Measurements from ENCODE around the gene CXorf66.

CXorf66 gene

GRCh38 chrX:139969286-139969685, 4.0 kb upstream of the CXorf66 start:
- TF ChIP-seq ZBTB7A (IDR thresholded peaks at IDR 0.05; ENCODE audit: low read depth) (no peak), CREB1 (IDR thresholded peaks at IDR 0.05; ENCODE audit: low read depth) (no peak), CEBPB (IDR thresholded peaks at IDR 0.05) (no peak), YY1 (IDR thresholded peaks at IDR 0.05; ENCODE audit: low read depth) (no peak), TCF12 (IDR thresholded peaks at IDR 0.05; ENCODE audit: low read depth) (no peak)

- TF ChIP-seq RAD21 (IDR thresholded peaks at IDR 0.05; ENCODE audit: low read depth) (no peak), CREB1 (IDR thresholded peaks at IDR 0.05; ENCODE audit: low read depth) (no peak), TCF12 (IDR thresholded peaks at IDR 0.05; ENCODE audit: low read depth) (no peak), REST (IDR thresholded peaks at IDR 0.05; ENCODE audit: low read depth) (no peak)
Measured at GRCh38 chrX:139967750-139968149, 2.4 kb upstream of the CXorf66 start.

- no peak for TF ChIP-seq TEAD4 (IDR thresholded peaks at IDR 0.05)
- peak; percentile 32 for TF ChIP-seq RAD21 (IDR thresholded peaks at IDR 0.05; ENCODE audit: low read depth)
Measured at GRCh38 chrX:139967300-139967699, 2.0 kb upstream of the CXorf66 start.

- TF ChIP-seq RAD21 (IDR thresholded peaks at IDR 0.05; ENCODE audit: low read depth): peak; percentile 32; the same call in 1 of the 2 replicates
Measured at GRCh38 chrX:139966159-139966558, 838 bp upstream of the CXorf66 start.

DNA sequence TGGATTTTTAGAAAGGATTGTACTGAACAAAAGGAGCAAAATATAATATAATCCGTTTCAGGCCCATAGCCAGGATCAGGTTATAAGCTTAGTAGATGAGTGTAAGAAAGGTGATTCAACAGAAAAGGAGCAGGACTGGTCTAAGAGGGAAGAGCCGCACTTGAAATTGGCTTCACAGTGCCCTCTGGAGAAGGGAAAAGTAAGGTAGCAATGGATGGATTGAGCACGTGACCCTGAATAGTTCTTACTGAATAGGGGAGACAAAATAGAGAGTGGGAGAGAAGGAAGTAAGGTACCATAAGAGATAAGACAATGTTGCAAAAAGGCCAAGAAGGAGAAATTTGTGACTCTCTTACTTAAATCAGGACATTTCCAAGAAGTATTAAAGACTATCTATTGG, 15.6 kb downstream of the CXorf66 start:
- TF ChIP-seq USF1 (IDR thresholded peaks at IDR 0.05) (no peak), TCF12 (IDR thresholded peaks at IDR 0.05; ENCODE audit: low read depth) (no peak), YY1 (IDR thresholded peaks at IDR 0.05; ENCODE audit: low read depth) (no peak), REST (IDR thresholded peaks at IDR 0.05; ENCODE audit: low read depth) (no peak), ZBTB7A (IDR thresholded peaks at IDR 0.05; ENCODE audit: low read depth) (no peak), TAF1 (IDR thresholded peaks at IDR 0.05; ENCODE audit: low read depth) (no peak), RAD21 (IDR thresholded peaks at IDR 0.05; ENCODE audit: low read depth) (no peak), EP300 (IDR thresholded peaks at IDR 0.05; ENCODE audit: borderline replicate concordance) (no peak), MAX (IDR thresholded peaks at IDR 0.05) (no peak)

DNA sequence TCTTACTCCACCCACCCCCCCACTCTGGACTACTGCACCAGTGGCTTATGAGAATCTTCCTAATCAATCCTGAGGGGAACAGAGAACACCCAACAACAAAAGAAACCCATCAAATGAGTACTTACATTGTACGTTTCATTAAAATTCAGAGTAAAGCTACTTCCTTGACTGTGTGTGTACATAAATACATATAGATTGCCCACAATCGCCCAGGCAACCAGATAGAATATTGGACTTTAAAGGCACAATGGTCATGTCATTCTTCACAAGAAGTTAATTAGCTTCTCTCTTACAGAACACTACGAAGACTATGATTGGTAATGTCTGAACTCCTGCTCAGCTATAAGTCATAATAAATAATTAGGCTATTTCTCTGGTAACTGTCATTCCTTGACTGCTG, 20.2 kb downstream of the CXorf66 start:
- TF ChIP-seq FOXM1 (IDR thresholded peaks at IDR 0.05; ENCODE audit: borderline replicate concordance, low read depth) (no peak), TEAD4 (IDR thresholded peaks at IDR 0.05) (no peak), CEBPB (IDR thresholded peaks at IDR 0.05) (no peak), MAX (IDR thresholded peaks at IDR 0.05) (no peak), EGR1 (IDR thresholded peaks at IDR 0.05) (no peak)

DNA sequence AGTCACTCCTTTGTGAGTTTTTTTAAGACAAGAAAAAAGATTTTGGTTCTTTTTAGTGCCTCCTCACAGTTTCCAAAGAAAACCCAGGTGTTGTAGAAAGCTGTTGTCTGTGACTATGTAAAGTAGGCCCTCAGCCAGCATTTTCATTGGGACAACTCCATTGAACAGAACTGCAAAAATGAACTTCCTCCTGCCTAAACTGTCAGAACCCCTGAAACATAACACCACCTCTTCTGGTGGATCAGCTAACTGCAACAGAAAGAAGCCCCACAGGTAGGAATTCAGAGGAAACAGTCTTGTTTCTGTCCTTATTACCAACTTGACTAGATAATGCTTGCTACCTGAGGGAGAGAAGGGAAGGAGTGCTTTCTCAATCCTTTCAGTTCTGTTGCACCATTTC, 29.1 kb downstream of the CXorf66 start:
- TF ChIP-seq CEBPB (IDR thresholded peaks at IDR 0.05) (no peak), ZBTB7A (IDR thresholded peaks at IDR 0.05; ENCODE audit: low read depth) (no peak), REST (IDR thresholded peaks at IDR 0.05; ENCODE audit: low read depth) (no peak), TEAD4 (IDR thresholded peaks at IDR 0.05) (no peak), CREB1 (IDR thresholded peaks at IDR 0.05; ENCODE audit: low read depth) (no peak), EGR1 (IDR thresholded peaks at IDR 0.05) (no peak), FOXM1 (IDR thresholded peaks at IDR 0.05; ENCODE audit: borderline replicate concordance, low read depth) (no peak), YY1 (IDR thresholded peaks at IDR 0.05; ENCODE audit: low read depth) (no peak), TAF1 (IDR thresholded peaks at IDR 0.05; ENCODE audit: low read depth) (no peak), TCF12 (IDR thresholded peaks at IDR 0.05; ENCODE audit: low read depth) (no peak), USF1 (IDR thresholded peaks at IDR 0.05) (no peak), RAD21 (IDR thresholded peaks at IDR 0.05; ENCODE audit: low read depth) (no peak), EP300 (IDR thresholded peaks at IDR 0.05; ENCODE audit: borderline replicate concordance) (no peak)
